GM19193 (cell line): Measurements from ENCODE around the gene ALKBH5.

Experiments
- POLR2A ChIP-seq: IDR thresholded peaks from 4 replicates; pipeline ENCODE4 v1.6.1; 2011; ENCODE audit not compliant: insufficient read depth, insufficient read length; ENCODE audit errors: extremely low read depth

Gene ALKBH5

GRCh38 chr17:18155179-18155578, 28.4 kb upstream of the ALKBH5 start:
- no peak for TF ChIP-seq POLR2A

- TF ChIP-seq POLR2A: no peak
Measured at GRCh38 chr17:18156171-18156975, 27.3 kb upstream of the ALKBH5 start.

DNA sequence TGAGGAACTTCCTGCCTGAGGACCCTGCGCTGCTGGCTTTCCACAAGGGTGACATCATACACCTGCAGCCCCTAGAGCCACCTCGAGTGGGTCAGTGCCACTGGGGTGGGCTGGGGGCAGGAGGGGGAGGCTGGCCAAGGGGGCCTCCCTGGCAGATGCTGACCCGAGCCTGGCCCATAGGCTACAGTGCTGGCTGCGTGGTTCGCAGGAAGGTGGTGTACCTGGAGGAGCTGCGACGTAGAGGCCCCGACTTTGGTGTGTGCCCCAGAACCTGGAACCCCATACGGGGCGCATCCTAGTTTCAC, 26.7 kb upstream of the ALKBH5 start:
- no peak for TF ChIP-seq POLR2A

DNA sequence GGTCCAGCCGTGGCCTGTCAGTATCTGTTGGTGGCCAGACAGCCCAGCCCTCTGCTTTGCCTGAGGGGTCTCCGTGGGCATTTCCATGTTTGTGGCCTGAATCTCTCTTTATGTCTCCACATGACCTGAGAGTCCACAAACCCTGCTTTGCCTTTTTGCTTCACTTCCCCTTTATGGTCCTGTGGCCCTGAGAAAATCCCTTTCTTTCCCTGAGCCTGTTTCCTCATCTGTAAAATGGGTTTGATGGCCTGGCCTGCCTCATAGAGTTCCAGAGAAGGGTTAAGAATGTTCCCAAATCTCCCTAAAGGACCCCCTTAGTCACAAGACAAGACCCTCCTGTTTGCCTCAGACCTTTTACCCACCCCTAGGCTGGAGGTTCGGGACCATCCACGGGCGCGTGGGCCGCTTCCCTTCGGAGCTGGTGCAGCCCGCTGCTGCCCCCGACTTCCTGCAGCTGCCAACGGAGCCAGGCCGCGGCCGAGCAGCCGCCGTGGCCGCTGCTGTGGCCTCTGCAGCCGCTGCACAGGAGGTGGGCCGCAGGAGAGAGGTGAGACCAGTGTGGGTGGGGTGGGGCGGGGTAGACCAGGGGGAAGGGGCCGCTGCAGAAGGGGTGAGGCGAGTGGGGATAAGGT, 26.2 kb upstream of the ALKBH5 start:
- TF ChIP-seq POLR2A: no peak

- TF ChIP-seq POLR2A: peak; percentile 24
Measured at GRCh38 chr17:18158022-18158600, 25.5 kb upstream of the ALKBH5 start.

DNA sequence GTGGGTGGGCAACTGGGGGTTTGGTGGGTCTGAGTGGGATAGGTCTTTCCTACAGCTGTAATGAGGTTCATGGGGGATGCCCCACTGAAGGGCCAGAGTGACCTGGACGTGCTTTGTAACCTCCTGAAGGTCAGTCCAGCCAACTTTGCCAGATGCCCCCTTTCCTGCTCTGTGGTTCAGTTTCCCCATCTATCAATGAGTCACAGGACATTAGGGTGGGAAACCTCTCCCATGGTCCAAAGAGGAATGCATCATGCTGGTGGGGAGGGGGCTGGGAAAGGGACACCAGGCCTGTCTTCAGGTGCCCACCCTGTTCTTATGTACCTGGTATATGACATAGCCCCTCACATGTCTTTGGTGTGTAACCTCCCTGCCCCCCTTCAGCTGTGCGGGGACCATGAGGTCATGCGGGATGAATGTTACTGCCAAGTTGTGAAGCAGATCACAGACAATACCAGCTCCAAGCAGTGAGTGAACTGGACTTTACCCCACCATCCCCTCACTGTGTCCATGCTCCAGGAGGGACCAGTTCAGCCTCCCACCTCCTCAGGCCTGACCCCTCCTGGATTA, 24.0 kb upstream of the ALKBH5 start:
- no peak for TF ChIP-seq POLR2A

GRCh38 chr17:18160128-18160856, 23.3 kb upstream of the ALKBH5 start:
- no peak for TF ChIP-seq POLR2A

GRCh38 chr17:18161207-18162145, 22.2 kb upstream of the ALKBH5 start:
- TF ChIP-seq POLR2A: no peak

GRCh38 chr17:18163547-18163946, 20.1 kb upstream of the ALKBH5 start:
- TF ChIP-seq POLR2A: no peak

- no peak for TF ChIP-seq POLR2A
Measured at GRCh38 chr17:18166894-18167293, 16.7 kb upstream of the ALKBH5 start.

DNA sequence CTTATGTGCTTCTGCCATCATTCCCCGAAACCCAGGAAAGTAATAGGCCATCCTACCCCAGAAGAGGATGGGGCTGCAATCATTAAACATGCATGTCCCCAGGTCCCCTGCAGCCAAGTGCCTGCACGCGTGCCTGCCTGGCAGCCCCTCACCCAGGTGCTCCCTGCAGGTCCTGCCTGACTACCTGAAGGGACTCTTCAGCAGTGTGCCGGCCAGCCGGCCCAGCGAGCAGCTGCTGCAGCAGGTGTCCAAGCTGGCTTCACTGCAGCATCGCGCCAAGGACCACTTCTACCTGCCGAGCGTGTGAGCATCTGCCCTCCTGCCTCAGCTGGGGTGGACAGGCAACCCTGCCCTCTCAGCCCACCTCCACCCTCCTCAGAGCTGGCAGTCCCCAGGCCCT, 16.2 kb upstream of the ALKBH5 start:
- no peak for TF ChIP-seq POLR2A

DNA sequence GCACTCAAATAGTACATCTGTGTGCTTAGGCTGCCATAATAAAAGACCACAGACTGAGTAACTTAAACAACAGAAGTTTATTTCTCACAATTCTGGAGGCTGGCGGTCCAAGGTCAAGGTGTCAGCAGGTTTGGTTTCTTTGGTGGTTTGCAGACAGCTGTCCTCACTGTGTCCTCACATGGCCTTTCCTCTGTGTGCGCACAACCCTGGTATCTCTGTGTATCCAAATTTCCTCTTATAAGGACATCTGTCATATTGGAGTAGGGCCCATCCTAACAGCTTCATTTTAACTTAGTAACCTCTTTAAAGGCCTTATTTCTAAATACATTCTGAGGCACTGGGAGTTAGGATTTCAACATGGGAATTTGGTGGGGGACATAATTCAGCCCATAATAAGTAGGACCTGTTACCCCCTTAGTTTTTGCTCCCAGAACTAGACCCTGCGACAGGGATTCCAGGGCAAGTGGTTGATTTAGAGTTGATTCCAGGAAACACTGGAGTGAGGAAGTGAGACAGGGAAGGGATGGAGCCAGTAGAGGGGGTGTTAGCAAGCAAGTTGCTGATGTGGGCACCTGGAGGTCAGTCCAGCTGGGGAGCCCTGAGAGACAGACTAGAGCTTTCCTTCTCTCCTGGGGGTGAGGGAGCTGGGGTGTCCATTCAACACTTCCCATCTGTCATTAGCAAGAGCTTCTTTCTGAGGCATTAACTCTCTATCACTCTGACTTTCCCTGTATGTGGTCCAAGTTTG, 10.9 kb upstream of the ALKBH5 start:
- TF ChIP-seq POLR2A: no peak

GRCh38 chr17:18173740-18174139, 9.9 kb upstream of the ALKBH5 start:
- TF ChIP-seq POLR2A: no peak
